ENCODE measurements around the gene OCA2. TPM values are rescaled to one million over a fixed set of nuclear protein-coding genes. Genes with fewer than 3 reads are reported as not detected.

The OCA2 gene
- total RNA-seq, 2 experiments from 2014 or later = not detected

DNA sequence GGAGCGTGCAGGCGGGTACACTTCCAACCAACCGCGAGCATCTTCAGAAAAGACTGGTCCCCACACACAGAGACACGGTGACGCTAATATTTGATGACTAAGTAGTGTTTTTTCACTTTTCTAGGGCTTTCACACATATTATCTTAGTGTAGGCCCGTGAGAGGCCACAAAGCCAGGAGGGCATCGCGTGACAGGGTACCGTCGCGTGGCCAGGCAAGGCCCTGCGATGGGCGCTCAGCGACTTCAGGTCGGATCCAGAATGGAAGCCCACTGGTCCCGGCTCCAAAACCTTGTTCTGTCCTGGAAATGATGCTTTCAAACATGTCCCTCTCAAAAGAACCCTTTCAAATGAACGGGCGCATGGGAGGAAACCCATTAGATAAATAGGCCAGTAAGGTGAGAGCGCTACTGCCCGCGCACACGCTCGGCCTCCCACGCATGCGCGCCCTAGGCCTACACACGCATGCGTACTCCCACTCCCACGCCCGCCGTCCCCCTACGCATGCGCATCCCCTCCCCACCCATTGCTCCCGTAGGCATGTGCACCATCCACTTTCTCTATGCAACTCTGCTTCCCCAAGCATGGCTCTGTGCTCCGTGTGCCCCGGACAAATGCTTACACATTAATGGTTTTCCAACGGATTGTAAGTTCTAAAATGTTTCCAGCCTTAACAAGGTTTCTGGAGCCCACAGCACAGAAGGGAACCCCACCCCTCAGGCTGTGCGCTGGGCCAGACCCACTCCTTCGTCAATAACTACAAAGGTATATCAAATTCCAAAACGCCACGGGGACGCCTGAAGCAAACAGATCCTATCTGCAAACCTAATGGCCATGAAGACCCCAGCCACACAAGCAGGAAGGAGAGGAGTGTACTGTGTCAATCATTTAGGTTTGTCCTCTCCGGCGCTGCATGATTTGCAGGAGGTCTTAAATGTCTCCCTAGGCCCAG is 72.1 kb downstream of the OCA2 start:
- no peak overlapping the region for H3K27ac Mint-ChIP-seq
- H3K4me1 Mint-ChIP-seq = no peaks in the 10 kb centered on the region

GRCh38 chr15:28026221-28026620 is 72.9 kb downstream of the OCA2 start:
- ChIA-PET CTCF (no interaction called here), POLR2A (no interaction called here)
- no peak overlapping the region for H3K4me3 Mint-ChIP-seq
- no peaks in the 10 kb centered on the region for H3K36me3 Mint-ChIP-seq (ENCODE audit: low read depth)
- no peaks in the 10 kb centered on the region for H3K4me1 Mint-ChIP-seq
- H3K27ac Mint-ChIP-seq = no peak overlapping the region
- H3K27me3 Mint-ChIP-seq = no peaks in the 10 kb centered on the region
- DNase-seq = no peak
- no peaks in the 10 kb centered on the region for H3K9me3 Mint-ChIP-seq

More for the DNA sequence above, 72.1 kb downstream of the OCA2 start:
- POLR2A ChIA-PET = no interaction called here
- H3K36me3 Mint-ChIP-seq (ENCODE audit: low read depth) = no peaks in the 10 kb centered on the region
- H3K27me3 Mint-ChIP-seq = no peaks in the 10 kb centered on the region
- DNase-seq = no peak
- no peak overlapping the region for H3K4me3 Mint-ChIP-seq
- CTCF ChIA-PET = no interaction called here
- H3K9me3 Mint-ChIP-seq = no peaks in the 10 kb centered on the region

DNA sequence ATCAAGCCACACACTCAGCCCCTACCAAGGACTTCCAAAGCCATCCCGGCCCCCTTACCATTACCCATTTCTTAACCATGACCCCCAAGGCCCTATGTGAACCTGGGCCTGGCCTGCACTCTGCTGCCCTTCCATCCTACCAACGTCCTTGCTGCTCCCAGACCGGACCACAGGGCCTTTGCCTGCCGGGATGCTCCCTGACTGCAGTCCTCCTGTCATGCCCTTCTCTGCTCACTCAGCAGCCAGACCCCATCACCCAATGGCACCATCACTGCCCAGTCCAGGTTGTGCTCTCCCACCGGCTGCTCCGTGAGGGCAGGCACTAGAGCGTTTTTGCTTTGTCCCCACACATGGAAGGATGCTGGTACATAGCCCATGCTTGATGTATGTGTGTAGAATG is 73.7 kb downstream of the OCA2 start:
- DNase-seq = no peak
- Mint-ChIP-seq H3K9me3 (no peaks in the 10 kb centered on the region), H3K4me3 (no peak overlapping the region), H3K27ac (peak overlapping the region; percentile 58), H3K36me3 (ENCODE audit: low read depth) (no peaks in the 10 kb centered on the region), H3K27me3 (no peaks in the 10 kb centered on the region), H3K4me1 (no peaks in the 10 kb centered on the region)
- CTCF ChIA-PET = no interaction called here
- POLR2A ChIA-PET = no interaction called here

- POLR2A ChIA-PET = no interaction called here
- Mint-ChIP-seq H3K4me1 (no peaks in the 10 kb centered on the region), H3K9me3 (no peaks in the 10 kb centered on the region), H3K27me3 (no peaks in the 10 kb centered on the region), H3K27ac (no peak overlapping the region), H3K36me3 (ENCODE audit: low read depth) (no peaks in the 10 kb centered on the region), H3K4me3 (no peak overlapping the region)
- no peak for DNase-seq
- CTCF ChIA-PET = no interaction called here
These were observed 74.2 kb downstream of the OCA2 start for GRCh38 chr15:28024889-28025250.

DNA sequence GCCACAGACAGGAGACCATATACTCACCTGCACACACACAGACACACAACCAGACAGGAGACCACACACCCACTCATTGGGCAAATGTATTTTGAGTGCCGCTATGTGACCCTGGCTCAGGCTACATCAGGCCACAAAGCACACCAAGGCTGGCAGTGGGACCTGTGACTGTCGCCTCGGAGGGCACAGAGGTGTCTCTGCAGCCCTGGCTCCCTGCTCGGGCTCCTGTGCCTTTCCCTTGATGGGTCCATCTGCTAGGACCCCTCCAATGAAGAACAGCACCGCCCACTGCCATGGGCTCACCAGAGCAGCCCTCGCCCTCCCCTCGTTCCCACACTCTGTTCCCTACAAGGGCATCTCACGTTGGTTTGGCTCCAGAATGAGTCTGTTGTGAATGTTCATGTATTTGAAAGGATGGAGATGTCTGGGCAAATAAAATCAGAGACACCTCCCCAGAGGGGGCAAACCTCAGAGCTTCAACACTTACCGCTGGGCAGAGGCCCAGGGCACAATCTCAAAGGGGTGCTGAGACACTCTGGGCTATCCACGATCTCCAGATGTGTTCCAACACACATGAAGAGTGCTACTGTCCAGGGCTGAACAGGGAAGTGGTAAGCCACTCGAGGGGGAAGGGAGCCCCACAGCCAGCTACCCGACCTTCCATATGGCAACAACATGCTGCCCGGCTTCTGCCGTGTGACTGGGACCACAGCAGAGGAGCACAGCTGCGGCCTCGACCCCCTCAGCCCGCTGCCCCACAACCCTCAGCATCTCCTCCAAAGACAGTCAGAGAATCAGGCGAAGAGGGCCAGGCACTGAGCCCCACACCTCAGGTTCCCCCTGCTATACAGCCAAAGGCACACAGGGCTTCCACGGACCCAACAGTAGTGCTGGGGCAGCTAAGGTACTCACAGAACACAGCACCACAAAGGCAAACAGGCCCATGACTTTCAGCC is 74.9 kb downstream of the OCA2 start:
- ChIA-PET CTCF (no interaction called here), POLR2A (no interaction called here)
- no peak overlapping the region for H3K4me3 Mint-ChIP-seq
- H3K36me3 Mint-ChIP-seq (ENCODE audit: low read depth) = no peaks in the 10 kb centered on the region
- no peaks in the 10 kb centered on the region for H3K27me3 Mint-ChIP-seq
- DNase-seq = no peak
- no peaks in the 10 kb centered on the region for H3K9me3 Mint-ChIP-seq
- H3K27ac Mint-ChIP-seq = no peak overlapping the region
- H3K4me1 Mint-ChIP-seq = no peaks in the 10 kb centered on the region

DNA sequence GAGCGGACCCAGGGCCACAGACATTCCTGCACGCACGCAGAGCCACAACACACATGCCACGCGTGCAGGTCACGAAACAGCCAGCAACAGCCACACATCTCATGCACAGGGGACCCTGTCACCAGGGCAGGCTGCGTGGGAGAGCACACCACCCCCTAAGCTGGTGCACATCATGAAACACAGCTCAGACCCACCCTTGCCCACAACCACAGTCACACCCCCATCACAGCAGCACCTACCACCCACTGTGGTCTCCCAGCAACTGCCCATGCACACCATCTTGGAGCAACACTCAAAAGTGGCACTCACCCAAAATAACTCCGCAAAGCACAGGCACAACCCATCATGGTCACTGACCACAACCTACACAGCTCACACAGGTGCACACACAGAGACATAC is 75.7 kb downstream of the OCA2 start:
- Mint-ChIP-seq H3K27ac (no peak overlapping the region), H3K36me3 (ENCODE audit: low read depth) (no peaks in the 10 kb centered on the region), H3K27me3 (no peaks in the 10 kb centered on the region), H3K4me1 (no peaks in the 10 kb centered on the region), H3K4me3 (no peak overlapping the region), H3K9me3 (no peaks in the 10 kb centered on the region)
- ChIA-PET CTCF (no interaction called here), POLR2A (no interaction called here)
- no peak for DNase-seq

GRCh38 chr15:28022961-28023360 is 76.2 kb downstream of the OCA2 start:
- H3K27ac Mint-ChIP-seq = no peak overlapping the region

GRCh38 chr15:28022181-28022580 is 76.9 kb downstream of the OCA2 start:
- no peak overlapping the region for H3K27ac Mint-ChIP-seq
- H3K4me1 Mint-ChIP-seq = no peaks in the 10 kb centered on the region
- no peaks in the 10 kb centered on the region for H3K27me3 Mint-ChIP-seq
- ChIA-PET CTCF (interaction anchor here (1.4 kb wide), 1 partner anchor 9 kb away, joined by 4 read pairs; no protein-coding TSS in a partner anchor), POLR2A (no interaction called here)
- no peak overlapping the region for H3K4me3 Mint-ChIP-seq
- no peaks in the 10 kb centered on the region for H3K9me3 Mint-ChIP-seq
- DNase-seq = no peak
- no peaks in the 10 kb centered on the region for H3K36me3 Mint-ChIP-seq (ENCODE audit: low read depth)

More at GRCh38 chr15:28022961-28023360, 76.2 kb downstream of the OCA2 start:
- ChIA-PET CTCF (interaction anchor here (1.4 kb wide), 1 partner anchor 8 kb away, joined by 4 read pairs; no protein-coding TSS in a partner anchor), POLR2A (no interaction called here)
- H3K36me3 Mint-ChIP-seq (ENCODE audit: low read depth) = no peaks in the 10 kb centered on the region
- H3K27me3 Mint-ChIP-seq = no peaks in the 10 kb centered on the region
- no peaks in the 10 kb centered on the region for H3K4me1 Mint-ChIP-seq
- no peak overlapping the region for H3K4me3 Mint-ChIP-seq
- H3K9me3 Mint-ChIP-seq = no peaks in the 10 kb centered on the region
- DNase-seq = no peak

DNA sequence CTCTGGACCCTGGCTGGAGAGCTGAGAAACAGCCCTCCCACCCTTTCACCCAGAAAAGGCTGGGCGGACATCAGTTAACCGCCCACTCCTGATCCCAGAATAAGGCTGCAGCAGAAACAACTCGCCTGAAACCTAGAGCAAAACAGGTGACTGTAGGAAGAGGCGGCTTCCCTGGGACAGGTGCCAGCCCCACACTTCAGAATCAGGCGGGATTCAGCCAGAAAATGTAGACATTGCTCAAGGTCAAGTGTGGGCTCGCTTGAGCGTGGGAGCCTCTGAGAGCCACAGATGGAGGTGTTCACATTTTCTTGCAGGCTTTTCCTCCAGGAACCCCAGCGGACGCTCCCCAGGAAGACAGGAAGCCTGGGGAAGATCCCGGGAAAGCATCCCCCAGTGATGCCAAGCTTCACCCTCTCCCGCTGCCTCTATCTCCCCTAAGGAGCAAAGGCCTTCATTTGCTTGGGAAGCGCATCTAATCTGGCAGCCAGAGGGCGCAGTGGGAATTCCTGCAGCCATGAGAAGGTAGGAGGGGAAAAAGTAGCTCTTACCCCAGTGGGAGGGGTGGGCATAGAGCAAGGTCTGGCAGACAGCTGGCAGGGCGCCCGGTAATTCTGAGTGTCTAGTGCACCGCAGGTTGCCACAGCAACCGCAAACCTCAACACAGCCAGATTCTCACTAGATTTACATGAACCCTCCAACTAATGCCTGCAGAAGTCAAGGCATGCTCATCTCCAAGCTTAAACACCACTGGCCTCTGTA is 77.7 kb downstream of the OCA2 start:
- no peak for DNase-seq
- Mint-ChIP-seq H3K27ac (no peak overlapping the region), H3K4me1 (no peaks in the 10 kb centered on the region), H3K9me3 (no peaks in the 10 kb centered on the region), H3K27me3 (no peaks in the 10 kb centered on the region), H3K36me3 (ENCODE audit: low read depth) (no peaks in the 10 kb centered on the region), H3K4me3 (no peak overlapping the region)
- ChIA-PET POLR2A (no interaction called here), CTCF (interaction anchor here (0.6 to 1.4 kb wide), 2 partner anchors 10 to 211 kb away, joined by 3 to 4 read pairs; no protein-coding TSS in a partner anchor)

DNA sequence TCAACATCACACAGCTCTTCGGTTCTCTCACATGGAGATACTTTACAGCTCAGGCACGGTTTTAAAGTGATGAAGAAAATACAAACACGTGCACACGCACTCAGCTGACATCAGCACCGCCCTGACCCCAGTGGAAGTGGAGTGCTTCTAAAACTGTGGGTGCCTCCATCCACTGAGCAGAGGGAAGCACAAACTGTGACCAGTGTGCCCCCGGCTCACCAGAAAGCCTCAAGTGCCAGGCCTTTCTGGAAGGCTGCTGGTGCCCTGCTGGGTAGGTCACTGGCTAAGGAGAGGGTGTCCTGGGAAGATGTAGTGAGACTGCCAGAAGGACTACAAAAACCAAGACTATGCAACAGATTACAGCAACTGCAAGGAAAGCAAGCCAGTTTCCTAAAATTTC is 78.5 kb downstream of the OCA2 start:
- no peak for DNase-seq
- H3K36me3 Mint-ChIP-seq (ENCODE audit: low read depth) = no peaks in the 10 kb centered on the region
- no peaks in the 10 kb centered on the region for H3K9me3 Mint-ChIP-seq
- no peaks in the 10 kb centered on the region for H3K27me3 Mint-ChIP-seq
- ChIA-PET CTCF (no interaction called here), POLR2A (no interaction called here)
- no peak overlapping the region for H3K27ac Mint-ChIP-seq
- H3K4me1 Mint-ChIP-seq = no peaks in the 10 kb centered on the region
- H3K4me3 Mint-ChIP-seq = no peak overlapping the region

- H3K4me3 Mint-ChIP-seq = no peak overlapping the region
- H3K27me3 Mint-ChIP-seq = no peaks in the 10 kb centered on the region
- H3K4me1 Mint-ChIP-seq = no peaks in the 10 kb centered on the region
- DNase-seq = no peak
- no peaks in the 10 kb centered on the region for H3K36me3 Mint-ChIP-seq (ENCODE audit: low read depth)
- no peaks in the 10 kb centered on the region for H3K9me3 Mint-ChIP-seq
- ChIA-PET CTCF (no interaction called here), POLR2A (no interaction called here)
- no peak overlapping the region for H3K27ac Mint-ChIP-seq
These were observed 79.4 kb downstream of the OCA2 start for GRCh38 chr15:28019594-28020309.

GRCh38 chr15:28018291-28019044 is 80.6 kb downstream of the OCA2 start:
- H3K9me3 Mint-ChIP-seq = no peaks in the 10 kb centered on the region
- POLR2A ChIA-PET = no interaction called here
- no peak overlapping the region for H3K27ac Mint-ChIP-seq
- H3K4me3 Mint-ChIP-seq = no peak overlapping the region
- no peaks in the 10 kb centered on the region for H3K27me3 Mint-ChIP-seq
- CTCF ChIA-PET = no interaction called here
- H3K36me3 Mint-ChIP-seq (ENCODE audit: low read depth) = no peaks in the 10 kb centered on the region
- no peak for DNase-seq
- no peaks in the 10 kb centered on the region for H3K4me1 Mint-ChIP-seq
